CD14-positive monocyte (primary cell): ENCODE data around the gene SKA3. TPM values are rescaled to one million over a fixed set of nuclear protein-coding genes. Genes with fewer than 3 reads are reported as not detected.

Experiments used
- DNase-seq, 3 donors: peaks; one replicate each; pipeline ENCODE4 v3.0.0-alpha.2; 2011 to 2022
- H2AFZ ChIP-seq: 2 replicates; pipeline ENCODE4 v1.6.0; 2012; ENCODE audit warnings: mild to moderate bottlenecking, low read depth, low read length, inconsistent platforms; ENCODE audit not compliant: insufficient read depth, poor library complexity, severe bottlenecking
- H3K27ac ChIP-seq, 2 donors: 1 replicate in 1 of 2; 2 replicates in 1 of 2; pipeline ENCODE4 v1.5.1; 2012 to 2013; ENCODE audit warnings: low read length in 2 of 2, control low read depth in 1 of 2, inconsistent platforms in 1 of 2, low read depth in 1 of 2, mild to moderate bottlenecking in 1 of 2
- H3K27me3 ChIP-seq, 2 donors: one replicate each; pipeline versions ENCODE4 v1.6.0 to v1.6.1; 2011 to 2013; ENCODE audit warnings: low read length in 2 of 2; ENCODE audit not compliant: control insufficient read depth in 2 of 2, insufficient read depth in 2 of 2
- H3K36me3 ChIP-seq, 2 donors: replicated peaks in 1 of 2; 1 replicate in 1 of 2; 2 replicates in 1 of 2; pipeline versions ENCODE4 v1.5.1 to v1.6.1; 2012 to 2013; ENCODE audit warnings: low read length in 2 of 2, control low read depth in 1 of 2, inconsistent platforms in 1 of 2, mild to moderate bottlenecking in 1 of 2; ENCODE audit not compliant: insufficient read depth in 2 of 2, control insufficient read depth in 1 of 2
- H3K4me1 ChIP-seq, 2 donors: 1 replicate in 1 of 2; 2 replicates in 1 of 2; pipeline versions ENCODE4 v1.5.1 to v1.6.1; 2012 to 2013; ENCODE audit warnings: low read length in 2 of 2, control low read depth in 1 of 2, inconsistent platforms in 1 of 2, mild to moderate bottlenecking in 1 of 2, moderate library complexity in 1 of 2; ENCODE audit not compliant: insufficient read depth in 2 of 2, control insufficient read depth in 1 of 2
- H3K4me2 ChIP-seq: replicated peaks from 2 replicates; pipeline ENCODE3; 2012; ENCODE audit warnings: low read length, moderate library complexity, mild to moderate bottlenecking; ENCODE audit not compliant: poor library complexity, severe bottlenecking; ENCODE audit errors: extremely low read depth
- H3K4me3 ChIP-seq, 3 experiments: fragments of 200-600 bp in 1 of 3; sonication (generic) in 1 of 3; replicated peaks in 1 of 3; 1 replicate in 2 of 3; 2 replicates in 1 of 3; pipeline ENCODE4 v1.5.1; 2011 to 2013; ENCODE audit warnings: low read length in 3 of 3, mild to moderate bottlenecking in 3 of 3, control low read depth in 2 of 3, low read depth in 2 of 3, inconsistent platforms in 1 of 3, moderate library complexity in 1 of 3
- H3K79me2 ChIP-seq: 2 replicates; pipeline ENCODE4 v1.6.0; 2012; ENCODE audit warnings: mild to moderate bottlenecking, control low read depth, inconsistent platforms, low read length, moderate library complexity; ENCODE audit not compliant: insufficient read depth
- H3K9ac ChIP-seq: 2 replicates; pipeline ENCODE4 v1.6.0; 2017; ENCODE audit warnings: low read length, mild to moderate bottlenecking; ENCODE audit not compliant: insufficient read depth, poor library complexity, severe bottlenecking
- H3K9me3 ChIP-seq, 2 donors: replicated peaks in 1 of 2; 1 replicate in 1 of 2; 2 replicates in 1 of 2; pipeline versions ENCODE4 v1.5.1 to v1.6.1; 2012 to 2013; ENCODE audit warnings: low read length in 2 of 2, control low read depth in 1 of 2; ENCODE audit not compliant: control insufficient read depth in 1 of 2, insufficient read depth in 1 of 2
- H4K20me1 ChIP-seq: 2 replicates; pipeline ENCODE4 v1.6.0; 2012; ENCODE audit warnings: mild to moderate bottlenecking, low read length, control low read depth, moderate library complexity; ENCODE audit not compliant: insufficient read depth
- H3K27ac Mint-ChIP-seq, 7 donors: one replicate each; pipeline ENCODE4 v1.8.0; 2020; ENCODE audit warnings: mild to moderate bottlenecking in 7 of 7, mixed read lengths in 7 of 7, moderate library complexity in 6 of 7, inconsistent platforms in 2 of 7
- H3K27me3 Mint-ChIP-seq, 3 donors: one replicate each; pipeline ENCODE4 v1.8.0; 2021 to 2022; ENCODE audit warnings: low read depth in 3 of 3, mild to moderate bottlenecking in 3 of 3, mixed read lengths in 3 of 3, moderate library complexity in 3 of 3, inconsistent platforms in 1 of 3
- H3K36me3 Mint-ChIP-seq, 2 donors: one replicate each; pipeline ENCODE4 v1.8.0; 2020; ENCODE audit warnings: mixed read lengths in 2 of 2, inconsistent platforms in 1 of 2, mild to moderate bottlenecking in 1 of 2
- H3K4me1 Mint-ChIP-seq: one replicate; pipeline ENCODE4 v1.8.0; 2020; ENCODE audit warnings: mild to moderate bottlenecking, mixed read lengths
- H3K4me3 Mint-ChIP-seq, 2 donors: one replicate each; pipeline ENCODE4 v1.8.0; 2020; ENCODE audit warnings: mild to moderate bottlenecking in 2 of 2, mixed read lengths in 2 of 2, moderate library complexity in 1 of 2
- H3K9me3 Mint-ChIP-seq, 7 donors: one replicate each; pipeline ENCODE4 v1.8.0; 2020 to 2022; ENCODE audit warnings: mixed read lengths in 7 of 7, mild to moderate bottlenecking in 6 of 7, moderate library complexity in 6 of 7, inconsistent platforms in 2 of 7
- CTCF ChIP-seq: fragments of 200-600 bp; IDR thresholded peaks from one replicate; pipeline ENCODE4 v1.8.0; 2022; ENCODE audit warnings: antibody characterized with exemption, mild to moderate bottlenecking
- WGBS: methylation state at CpG from one replicate; pipeline ENCODE4 v1.1.5; 2013; ENCODE audit warnings: missing lambda C conversion rate; ENCODE audit not compliant: insufficient coverage; 5-methylcytosine and 5-hydroxymethylcytosine counted together
- intact Hi-C, 2 donors: fragments of 100-400 bp; cut with micrococcal nuclease; formaldehyde crosslinking; loops; one replicate each; pipeline versions ENCODE4 v1.15.0 to v1.15.1; 2023
- polyA plus RNA-seq, 3 donors: library from polyadenylated mRNA; depleted of rRNA in 1 of 3; unstranded in 2 of 3; stranded (reverse) in 1 of 3; fragments of 300-500 nt in 2 of 3; fragments of >200 nt in 1 of 3; fragmentation: Illumina TruSeq in 2 of 3; gene quantifications; 1 replicate in 2 of 3; 2 replicates in 1 of 3; pipeline ENCODE4 v1.2.3, GENCODE V29; 2012 to 2021

The SKA3 gene
- polyA plus RNA-seq, 3 donors, result 0.12 to 2.5 (median 0.49) TPM

- H3K4me2 ChIP-seq, result no peak overlapping the region
- no peak overlapping the region for H2AFZ ChIP-seq
- H4K20me1 ChIP-seq, result no peaks in the 10 kb centered on the region
- no peak for DNase-seq
- H3K36me3 Mint-ChIP-seq, result peaks cover 24 to 64% of the 10 kb centered on the region in 2 donors
- no peaks in the 10 kb centered on the region for H3K79me2 ChIP-seq
- no peaks in the 10 kb centered on the region for H3K9me3 ChIP-seq
- H3K27ac Mint-ChIP-seq, result no peak overlapping the region
- no peak overlapping the region for H3K4me3 ChIP-seq
- no peaks in the 10 kb centered on the region for H3K27me3 ChIP-seq
- H3K9ac ChIP-seq, result no peak overlapping the region
- peaks cover 2 to 35% of the 10 kb centered on the region in 2 donors for H3K36me3 ChIP-seq
- H3K27me3 Mint-ChIP-seq, result no peaks in the 10 kb centered on the region
- no peaks in the 10 kb centered on the region for H3K4me1 Mint-ChIP-seq
- TF ChIP-seq CTCF, result no peak
- no peaks in the 10 kb centered on the region for H3K9me3 Mint-ChIP-seq
- 90% methylated on average over 2 of the region's 4 CpGs for WGBS
- intact Hi-C loops, result no loop called here
- H3K4me1 ChIP-seq, result no peaks in the 10 kb centered on the region
- no peak overlapping the region for H3K4me3 Mint-ChIP-seq
- no peak overlapping the region for H3K27ac ChIP-seq
Measured at GRCh38 chr13:21164631-21165030, 11.7 kb downstream of the SKA3 start.

GRCh38 chr13:21152251-21152899, 24.0 kb downstream of the SKA3 start:
- Mint-ChIP-seq H3K36me3 (peaks cover 25 to 37% of the 10 kb centered on the region in 2 donors), H3K4me1 (peaks cover 8% of the 10 kb centered on the region), H3K27ac (peak overlapping the region in 1 of 7 donors; percentile 46), H3K27me3 (no peaks in the 10 kb centered on the region), H3K4me3 (no peak overlapping the region), H3K9me3 (no peaks in the 10 kb centered on the region)
- Histone ChIP-seq H2AFZ (no peak overlapping the region), H3K36me3 (peaks cover 17 to 51% of the 10 kb centered on the region in 2 donors), H3K27me3 (no peaks in the 10 kb centered on the region), H3K9me3 (no peaks in the 10 kb centered on the region), H3K9ac (no peak overlapping the region), H3K4me3 (no peak overlapping the region), H3K79me2 (no peaks in the 10 kb centered on the region), H3K4me1 (peaks cover 0 to 2% of the 10 kb centered on the region in 2 donors), H3K4me2 (no peak overlapping the region), H4K20me1 (peaks cover 8% of the 10 kb centered on the region), H3K27ac (no peak overlapping the region)
- no peak for TF ChIP-seq CTCF
- 98% methylated on average over 6 of the region's 8 CpGs for WGBS
- no peak for DNase-seq
- intact Hi-C loops, result no loop called here
